ENCODE data around the gene SUPT3H. TPM values are rescaled to one million over a fixed set of nuclear protein-coding genes. Genes with fewer than 3 reads are reported as not detected.

Gene SUPT3H
- total RNA-seq, 2 donors from 2014 or later = 2.5 to 4.5 TPM

DNA sequence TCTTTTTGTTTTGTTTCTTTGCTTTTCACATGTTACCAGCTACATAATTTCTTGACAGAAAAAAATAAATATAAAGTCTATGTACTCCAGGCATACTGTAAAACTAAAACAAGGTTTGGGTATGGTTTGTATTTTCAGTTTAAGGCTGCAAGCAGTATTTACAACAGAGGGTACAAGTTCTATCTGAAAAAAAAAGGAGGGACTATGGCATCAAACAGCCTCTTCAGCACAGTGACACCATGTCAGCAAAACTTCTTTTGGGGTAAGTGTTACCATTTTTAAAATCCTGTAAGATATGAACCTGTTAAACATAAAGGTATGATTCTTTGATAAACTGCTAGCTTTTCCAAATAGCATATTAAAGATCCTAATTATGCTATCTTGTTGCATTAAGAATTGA lies 49.2 kb downstream of the SUPT3H start:
- no peaks in the 10 kb centered on the region for H3K4me1 ChIP-seq
- no peak overlapping the region for H3K27ac ChIP-seq
- H3K27me3 ChIP-seq = no peaks in the 10 kb centered on the region
- no peaks in the 10 kb centered on the region for H3K36me3 ChIP-seq
- TF ChIP-seq, protein P1, sequence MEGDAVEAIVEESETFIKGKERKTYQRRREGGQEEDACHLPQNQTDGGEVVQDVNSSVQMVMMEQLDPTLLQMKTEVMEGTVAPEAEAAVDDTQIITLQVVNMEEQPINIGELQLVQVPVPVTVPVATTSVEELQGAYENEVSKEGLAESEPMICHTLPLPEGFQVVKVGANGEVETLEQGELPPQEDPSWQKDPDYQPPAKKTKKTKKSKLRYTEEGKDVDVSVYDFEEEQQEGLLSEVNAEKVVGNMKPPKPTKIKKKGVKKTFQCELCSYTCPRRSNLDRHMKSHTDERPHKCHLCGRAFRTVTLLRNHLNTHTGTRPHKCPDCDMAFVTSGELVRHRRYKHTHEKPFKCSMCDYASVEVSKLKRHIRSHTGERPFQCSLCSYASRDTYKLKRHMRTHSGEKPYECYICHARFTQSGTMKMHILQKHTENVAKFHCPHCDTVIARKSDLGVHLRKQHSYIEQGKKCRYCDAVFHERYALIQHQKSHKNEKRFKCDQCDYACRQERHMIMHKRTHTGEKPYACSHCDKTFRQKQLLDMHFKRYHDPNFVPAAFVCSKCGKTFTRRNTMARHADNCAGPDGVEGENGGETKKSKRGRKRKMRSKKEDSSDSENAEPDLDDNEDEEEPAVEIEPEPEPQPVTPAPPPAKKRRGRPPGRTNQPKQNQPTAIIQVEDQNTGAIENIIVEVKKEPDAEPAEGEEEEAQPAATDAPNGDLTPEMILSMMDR (IDR thresholded peaks at IDR 0.05) = no peak
- DNase-seq (ENCODE audit: low spot score) = no peak
- no peaks in the 10 kb centered on the region for H3K9me3 ChIP-seq
- H3K4me3 ChIP-seq = no peak overlapping the region

DNA sequence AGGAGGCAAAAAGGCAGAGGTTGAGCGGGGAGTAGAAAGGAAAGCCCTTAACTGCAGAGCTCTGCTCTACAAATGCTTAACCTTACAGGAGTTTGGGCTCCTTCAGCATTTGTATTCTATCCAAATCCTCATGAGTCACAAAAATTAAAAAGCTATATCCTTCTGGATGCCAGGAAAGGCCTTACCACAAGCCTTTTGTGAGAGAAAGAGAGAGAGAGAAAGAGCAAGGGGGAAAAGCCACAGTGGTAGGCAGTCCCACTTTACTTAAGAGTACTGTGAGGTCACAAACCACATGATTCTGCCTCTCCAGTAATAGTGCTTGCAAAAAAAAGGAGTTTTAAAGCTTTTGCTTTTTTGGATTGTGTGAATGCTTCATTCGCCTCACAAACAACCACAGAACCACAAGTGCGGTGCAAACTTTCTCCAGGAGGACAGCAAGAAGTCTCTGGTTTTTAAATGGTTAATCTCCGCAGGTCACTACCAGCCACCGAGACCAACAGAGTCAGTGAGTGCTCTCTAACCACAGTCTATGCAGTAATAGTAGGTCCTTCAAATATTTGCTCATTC lies 49.7 kb downstream of the SUPT3H start, which contains the start of gene RUNX2:
Gene RUNX2, plus strand, starts transcription at position 375 of the 567 bp plus-strand sequence. CDS start 397 bp downstream, outside the sequence.
- TF ChIP-seq, protein P1 (IDR thresholded peaks at IDR 0.05) = no peak
- no peaks in the 10 kb centered on the region for H3K4me1 ChIP-seq
- no peaks in the 10 kb centered on the region for H3K9me3 ChIP-seq
- H3K27me3 ChIP-seq = no peaks in the 10 kb centered on the region
- no peak for DNase-seq (ENCODE audit: low spot score)
- no peaks in the 10 kb centered on the region for H3K36me3 ChIP-seq
- H3K27ac ChIP-seq = no peak within 1 kb of the TSS
- H3K4me3 ChIP-seq = no peak within 1 kb of the TSS

DNA sequence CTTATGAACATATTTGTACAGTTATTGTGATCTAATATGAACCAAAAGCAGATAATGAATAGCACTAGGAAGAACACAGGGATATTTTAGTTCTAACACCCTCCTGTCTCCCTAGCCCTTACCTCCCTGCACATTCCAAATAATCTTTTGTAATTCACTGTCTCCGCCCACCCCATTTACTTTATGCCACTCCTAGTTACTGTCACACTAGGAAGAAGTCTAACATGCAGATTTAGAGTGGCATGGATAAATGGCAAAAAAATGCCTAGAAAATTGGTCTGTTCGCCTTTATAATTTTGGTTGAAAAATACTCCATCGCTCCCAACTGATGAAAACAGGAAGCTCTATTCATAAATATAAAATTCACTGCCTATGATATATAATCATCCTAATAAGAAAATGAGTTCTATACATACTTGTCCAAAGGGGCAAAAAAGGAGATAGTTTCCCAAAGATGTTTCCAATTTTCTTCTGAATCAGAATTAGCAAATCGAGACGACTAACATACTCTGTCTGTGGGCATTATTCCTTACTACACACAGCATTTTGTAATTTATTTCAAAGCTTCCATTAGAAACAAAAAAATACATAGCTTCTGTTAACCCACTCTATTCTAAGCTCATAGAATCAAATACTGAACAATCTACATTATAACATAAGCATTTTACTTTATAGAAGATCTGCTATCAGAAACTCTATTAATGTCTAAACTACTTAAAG lies 50.9 kb downstream of the SUPT3H start:
- H3K9me3 ChIP-seq = no peaks in the 10 kb centered on the region
- no peak overlapping the region for H3K4me3 ChIP-seq
- no peak for DNase-seq (ENCODE audit: low spot score)
- no peaks in the 10 kb centered on the region for H3K27me3 ChIP-seq
- H3K27ac ChIP-seq = no peak overlapping the region
- TF ChIP-seq, protein P1 (IDR thresholded peaks at IDR 0.05) = no peak
- H3K36me3 ChIP-seq = no peaks in the 10 kb centered on the region
- no peaks in the 10 kb centered on the region for H3K4me1 ChIP-seq

DNA sequence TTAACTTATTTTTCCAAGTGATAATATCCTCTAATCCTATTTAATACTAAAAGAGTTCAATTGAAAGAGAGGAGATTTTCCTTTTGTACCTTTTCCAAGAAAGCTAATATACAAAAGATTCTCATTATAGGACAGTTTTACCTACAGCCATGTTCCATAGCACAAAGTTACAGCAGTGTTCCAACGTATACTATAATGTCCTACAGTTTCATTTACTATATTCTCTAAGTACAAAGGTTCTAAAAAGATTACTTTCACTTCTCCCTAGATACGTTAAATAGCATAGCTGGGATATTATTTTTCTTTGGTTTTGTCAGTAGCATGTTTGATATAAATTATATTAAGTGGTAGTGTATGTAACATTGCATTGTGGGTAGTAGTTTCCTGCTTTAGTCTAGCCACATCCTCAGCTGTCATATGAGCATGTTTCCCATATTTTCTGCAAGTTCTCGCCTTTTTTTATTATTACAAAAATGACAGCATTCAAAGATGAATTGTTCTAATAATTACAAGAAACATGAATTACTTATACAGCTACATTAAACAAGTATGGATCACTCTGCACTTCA lies 54.0 kb downstream of the SUPT3H start:
- Histone ChIP-seq H3K4me3 (no peak overlapping the region), H3K4me1 (no peaks in the 10 kb centered on the region), H3K36me3 (no peaks in the 10 kb centered on the region), H3K9me3 (no peaks in the 10 kb centered on the region), H3K27me3 (no peaks in the 10 kb centered on the region), H3K27ac (no peak overlapping the region)
- TF ChIP-seq, protein P1 (IDR thresholded peaks at IDR 0.05) = no peak
- no peak for DNase-seq (ENCODE audit: low spot score)

DNA sequence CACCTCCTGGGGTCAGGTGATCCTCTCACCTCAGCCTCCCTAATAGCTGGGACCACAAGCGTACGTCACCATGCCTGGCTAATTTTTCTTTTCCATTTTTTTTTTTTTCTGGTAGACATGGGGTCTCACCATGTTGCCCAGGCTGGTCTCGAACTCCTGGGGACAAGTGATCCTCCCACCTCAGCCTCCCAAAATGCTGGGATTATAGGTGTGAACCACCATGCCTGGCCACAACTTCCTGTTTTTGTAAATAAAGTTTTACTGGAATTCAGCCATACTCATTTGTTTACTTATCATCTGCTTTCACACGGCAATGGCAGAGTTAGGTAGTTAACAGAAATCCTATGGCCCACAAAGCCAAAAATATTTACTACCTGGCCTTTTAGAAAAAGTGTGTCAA lies 57.4 kb downstream of the SUPT3H start:
- no peak for DNase-seq (ENCODE audit: low spot score)
- no peaks in the 10 kb centered on the region for H3K27me3 ChIP-seq
- no peak overlapping the region for H3K27ac ChIP-seq
- TF ChIP-seq, protein P1 (IDR thresholded peaks at IDR 0.05) = no peak
- H3K36me3 ChIP-seq = no peaks in the 10 kb centered on the region
- H3K4me1 ChIP-seq = no peaks in the 10 kb centered on the region
- H3K9me3 ChIP-seq = no peaks in the 10 kb centered on the region
- no peak overlapping the region for H3K4me3 ChIP-seq

All from right atrium auricular region (tissue), 2 donors.